Osteocyte (in vitro differentiated cells): Measurements from ENCODE around the gene LGALS16. TPM values are rescaled to one million over a fixed set of nuclear protein-coding genes. Genes with fewer than 3 reads are reported as not detected.

ENCODE experiments used
- DNase-seq: peaks from one replicate; pipeline ENCODE4 v3.0.0; 2021; ENCODE audit warnings: mixed read lengths; ENCODE audit not compliant: unreplicated experiment; ENCODE audit errors: extremely low spot score
- H3K27ac Mint-ChIP-seq: one replicate; pipeline ENCODE4 v1.8.0; 2021; ENCODE audit warnings: mild to moderate bottlenecking, mixed read lengths; ENCODE audit not compliant: unreplicated experiment
- H3K27me3 Mint-ChIP-seq: one replicate; pipeline ENCODE4 v1.8.0; 2021; ENCODE audit warnings: mixed read lengths; ENCODE audit not compliant: unreplicated experiment
- H3K36me3 Mint-ChIP-seq: one replicate; pipeline ENCODE4 v1.8.0; 2021; ENCODE audit warnings: mixed read lengths; ENCODE audit not compliant: unreplicated experiment
- H3K4me1 Mint-ChIP-seq: one replicate; pipeline ENCODE4 v1.8.0; 2021; ENCODE audit warnings: mixed read lengths; ENCODE audit not compliant: unreplicated experiment
- H3K4me3 Mint-ChIP-seq: one replicate; pipeline ENCODE4 v1.8.0; 2021; ENCODE audit warnings: mild to moderate bottlenecking, moderate library complexity, mixed read lengths; ENCODE audit not compliant: unreplicated experiment
- H3K9me3 Mint-ChIP-seq: one replicate; pipeline ENCODE4 v1.8.0; 2021; ENCODE audit warnings: mixed read lengths; ENCODE audit not compliant: unreplicated experiment
- total RNA-seq: library from RNA; stranded (reverse); gene quantifications from 2 replicates; pipeline ENCODE4 v1.2.1, GENCODE V29; 2021
- TF ChIP-seq, protein P1 (sequence below): fragments of 200-600 bp; sonication (generic); IDR thresholded peaks from 2 replicates; pipeline ENCODE4 v1.5.0; 2021; ENCODE audit warnings: antibody characterized with exemption, mild to moderate bottlenecking, moderate library complexity

The LGALS16 gene
- total RNA-seq, 1 donor from 2014 or later: not detected

DNA sequence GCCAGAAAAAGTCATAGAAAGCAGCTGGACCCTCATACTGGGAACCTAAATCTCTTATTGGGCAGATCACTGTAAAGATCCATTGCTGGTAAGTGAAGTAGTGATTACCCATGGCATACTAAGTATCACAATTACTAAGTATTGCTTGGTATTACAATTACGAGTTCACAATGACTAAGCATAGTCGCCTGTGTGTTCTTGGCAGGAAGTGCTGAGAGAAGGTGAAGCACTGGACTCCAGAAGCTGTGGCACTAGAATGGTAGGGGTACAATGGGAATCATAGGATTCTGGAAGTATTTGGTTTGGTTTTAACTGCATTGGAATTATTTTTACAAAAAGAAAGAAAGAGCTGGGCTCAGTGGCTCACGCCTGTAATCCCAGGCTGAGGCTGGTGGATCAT lies 20.3 kb downstream of the LGALS16 start:
- TF ChIP-seq, protein P1, sequence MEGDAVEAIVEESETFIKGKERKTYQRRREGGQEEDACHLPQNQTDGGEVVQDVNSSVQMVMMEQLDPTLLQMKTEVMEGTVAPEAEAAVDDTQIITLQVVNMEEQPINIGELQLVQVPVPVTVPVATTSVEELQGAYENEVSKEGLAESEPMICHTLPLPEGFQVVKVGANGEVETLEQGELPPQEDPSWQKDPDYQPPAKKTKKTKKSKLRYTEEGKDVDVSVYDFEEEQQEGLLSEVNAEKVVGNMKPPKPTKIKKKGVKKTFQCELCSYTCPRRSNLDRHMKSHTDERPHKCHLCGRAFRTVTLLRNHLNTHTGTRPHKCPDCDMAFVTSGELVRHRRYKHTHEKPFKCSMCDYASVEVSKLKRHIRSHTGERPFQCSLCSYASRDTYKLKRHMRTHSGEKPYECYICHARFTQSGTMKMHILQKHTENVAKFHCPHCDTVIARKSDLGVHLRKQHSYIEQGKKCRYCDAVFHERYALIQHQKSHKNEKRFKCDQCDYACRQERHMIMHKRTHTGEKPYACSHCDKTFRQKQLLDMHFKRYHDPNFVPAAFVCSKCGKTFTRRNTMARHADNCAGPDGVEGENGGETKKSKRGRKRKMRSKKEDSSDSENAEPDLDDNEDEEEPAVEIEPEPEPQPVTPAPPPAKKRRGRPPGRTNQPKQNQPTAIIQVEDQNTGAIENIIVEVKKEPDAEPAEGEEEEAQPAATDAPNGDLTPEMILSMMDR: no peak
- Mint-ChIP-seq H3K4me3 (no peak overlapping the region), H3K27ac (no peak overlapping the region), H3K27me3 (peaks cover 31% of the 10 kb centered on the region), H3K4me1 (no peaks in the 10 kb centered on the region), H3K9me3 (no peaks in the 10 kb centered on the region), H3K36me3 (no peaks in the 10 kb centered on the region)
- DNase-seq: no peak

DNA sequence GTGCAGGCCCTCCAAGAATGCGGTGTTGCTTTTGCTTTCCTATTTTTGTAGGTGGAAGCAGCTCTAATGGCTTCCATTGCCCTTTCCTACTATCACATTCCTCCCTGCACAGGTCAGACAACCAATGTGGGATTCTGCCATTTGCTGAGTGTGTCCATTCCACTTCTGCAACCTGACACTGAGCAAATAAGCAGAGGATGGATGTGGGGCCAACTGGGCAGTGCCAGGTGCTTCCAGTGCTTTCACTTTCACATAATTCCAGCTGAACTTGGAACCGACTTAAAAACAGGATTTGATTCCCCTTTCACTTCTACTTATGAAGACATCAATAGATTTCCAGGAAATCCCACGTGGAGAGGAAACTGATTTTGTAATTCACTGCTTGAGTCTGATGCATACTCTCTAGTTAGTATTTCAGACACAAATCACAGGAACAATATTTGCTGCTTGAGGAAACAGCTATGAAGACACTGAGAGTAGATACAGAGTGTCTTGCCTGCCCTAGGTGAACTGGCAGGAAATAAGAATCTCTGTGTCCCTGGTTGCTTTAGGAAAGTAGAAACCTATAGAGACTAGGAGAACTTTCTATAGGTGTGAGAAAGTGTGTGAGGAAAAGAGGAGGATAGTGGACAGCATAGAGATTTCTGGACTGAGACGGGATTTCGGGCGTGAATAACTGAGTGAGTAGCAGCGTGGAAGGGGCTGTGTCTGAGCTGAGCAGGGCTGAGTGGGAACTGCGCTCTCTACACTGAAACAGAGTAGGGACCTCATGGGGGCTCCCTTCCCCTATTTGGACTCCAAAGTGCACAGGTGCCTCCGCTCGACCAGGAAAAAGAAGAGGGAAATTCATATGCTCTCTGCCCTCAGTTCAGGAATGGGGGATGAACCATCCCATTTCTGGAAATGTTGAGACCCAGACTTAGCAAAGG lies 22.5 kb downstream of the LGALS16 start:
- Mint-ChIP-seq H3K27ac (no peak overlapping the region), H3K4me3 (no peak overlapping the region), H3K9me3 (no peaks in the 10 kb centered on the region), H3K36me3 (no peaks in the 10 kb centered on the region), H3K27me3 (peaks cover 21% of the 10 kb centered on the region), H3K4me1 (no peaks in the 10 kb centered on the region)
- no peak for DNase-seq
- TF ChIP-seq, protein P1: no peak

DNA sequence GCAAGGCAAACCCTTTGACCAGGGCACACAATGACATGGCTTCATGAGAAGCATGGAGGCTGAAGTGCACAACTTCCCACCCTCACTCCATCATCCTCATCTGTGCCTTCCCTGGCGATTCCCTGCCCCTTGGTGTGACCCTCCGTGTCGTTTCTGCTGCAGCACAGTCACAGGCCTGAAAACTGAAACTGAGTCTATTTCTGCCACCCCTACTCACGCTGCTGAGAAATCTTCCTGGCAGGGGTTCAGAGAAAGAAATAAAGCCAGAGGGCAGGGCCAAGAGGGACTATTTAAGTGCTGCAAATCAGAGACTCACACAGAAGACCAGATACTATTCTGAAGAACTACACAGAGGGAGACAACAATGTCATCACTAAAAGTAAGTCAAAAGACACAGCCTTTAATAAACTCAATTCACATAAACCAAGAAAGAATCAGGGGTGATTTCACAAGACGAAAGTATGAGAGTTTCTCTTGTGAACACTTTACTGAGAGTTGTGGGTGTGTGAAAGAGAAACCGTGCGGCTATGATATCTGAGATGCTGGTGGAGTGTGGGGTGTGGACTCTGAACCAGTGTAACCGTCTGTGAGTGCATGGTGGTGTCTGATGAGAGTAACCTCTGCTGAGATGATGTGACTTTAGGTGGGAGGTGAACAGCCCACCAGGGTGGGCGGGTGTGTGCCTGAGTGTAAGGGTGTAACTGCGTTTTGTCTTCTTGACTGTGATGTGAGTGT lies 23.5 kb downstream of the LGALS16 start:
- Mint-ChIP-seq H3K4me3 (no peak overlapping the region), H3K27ac (no peak overlapping the region), H3K9me3 (no peaks in the 10 kb centered on the region), H3K27me3 (peaks cover 14% of the 10 kb centered on the region), H3K36me3 (no peaks in the 10 kb centered on the region), H3K4me1 (no peaks in the 10 kb centered on the region)
- no peak for DNase-seq
- TF ChIP-seq, protein P1: no peak

DNA sequence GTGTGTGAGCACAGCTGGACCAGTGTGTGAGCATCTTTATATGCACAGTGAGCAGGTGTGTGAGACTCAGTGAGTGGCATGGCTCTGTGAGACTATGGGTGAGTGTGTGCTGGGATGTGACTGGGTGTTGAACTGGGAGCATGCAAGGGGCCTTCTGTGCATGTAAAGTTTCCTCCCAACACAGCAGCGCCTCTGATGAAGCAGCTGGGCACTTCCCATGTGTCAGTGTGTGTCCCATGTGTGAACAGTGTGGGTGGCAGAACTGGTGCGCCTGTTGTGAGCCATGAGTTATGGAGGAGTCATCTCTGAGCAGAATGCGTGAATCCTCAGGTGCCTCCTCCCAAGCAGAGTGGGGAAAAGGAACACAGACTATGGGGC lies 24.1 kb downstream of the LGALS16 start:
- TF ChIP-seq, protein P1: no peak
- no peaks in the 10 kb centered on the region for H3K4me1 Mint-ChIP-seq
- H3K4me3 Mint-ChIP-seq: no peak overlapping the region
- no peaks in the 10 kb centered on the region for H3K9me3 Mint-ChIP-seq
- no peak overlapping the region for H3K27ac Mint-ChIP-seq
- peaks cover 14% of the 10 kb centered on the region for H3K27me3 Mint-ChIP-seq
- H3K36me3 Mint-ChIP-seq: no peaks in the 10 kb centered on the region
- no peak for DNase-seq

DNA sequence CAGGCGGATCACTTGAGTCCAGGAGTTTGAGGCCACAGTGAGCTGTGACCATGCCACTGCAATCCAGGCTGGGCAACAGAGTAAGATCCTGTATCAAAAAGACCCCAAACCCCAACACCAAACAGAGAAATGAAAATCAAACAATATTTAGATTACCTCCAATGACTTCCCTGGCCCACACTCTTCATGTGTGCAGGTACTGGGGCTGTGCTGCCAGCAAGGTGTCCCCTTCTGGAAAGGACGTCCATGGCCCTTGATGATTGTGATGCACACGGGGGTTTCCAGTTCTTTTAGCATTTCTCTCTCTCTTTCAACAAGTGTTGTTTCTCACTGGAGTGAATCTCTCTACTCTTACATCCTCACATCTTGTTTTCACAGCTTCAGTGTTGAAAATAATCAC lies 24.9 kb downstream of the LGALS16 start:
- no peak overlapping the region for H3K27ac Mint-ChIP-seq
- H3K4me3 Mint-ChIP-seq: no peak overlapping the region
- no peak for DNase-seq
- H3K9me3 Mint-ChIP-seq: no peaks in the 10 kb centered on the region
- H3K36me3 Mint-ChIP-seq: no peaks in the 10 kb centered on the region
- no peaks in the 10 kb centered on the region for H3K4me1 Mint-ChIP-seq
- H3K27me3 Mint-ChIP-seq: peaks cover 8% of the 10 kb centered on the region
- TF ChIP-seq, protein P1: no peak
